RWPE1 (cell line): Measurements from ENCODE around the gene RNASEH2B.

Source experiments
- CTCF ChIA-PET: fragments of 350-600 bp; sonication (Branson Sonifier 250); formaldehyde crosslinking; extraction: SDS; loops from one replicate; lab custom pipeline; 2021; lab: Yijun Ruan, JAX
- POLR2A ChIA-PET: fragments of 400-600 bp; formaldehyde crosslinking; extraction: SDS; loops from one replicate; lab custom pipeline; 2020; ENCODE audit warnings: antibody characterized with exemption; ENCODE audit not compliant: low non-redundant PET; lab: Yijun Ruan, JAX
- DNase-seq: peaks from one replicate; pipeline ENCODE4 v3.0.0; 2012; ENCODE audit warnings: low spot score
- H3K27ac ChIP-seq: fragments of 450-650 bp; 2 replicates; pipeline ENCODE4 v1.5.1; 2017
- TF ChIP-seq, protein P1 (sequence below): fragments of 450-650 bp; conservative IDR thresholded peaks from 2 replicates; pipeline ENCODE4 v1.5.1; 2017; ENCODE audit warnings: low read depth, mild to moderate bottlenecking

RNASEH2B gene

DNA sequence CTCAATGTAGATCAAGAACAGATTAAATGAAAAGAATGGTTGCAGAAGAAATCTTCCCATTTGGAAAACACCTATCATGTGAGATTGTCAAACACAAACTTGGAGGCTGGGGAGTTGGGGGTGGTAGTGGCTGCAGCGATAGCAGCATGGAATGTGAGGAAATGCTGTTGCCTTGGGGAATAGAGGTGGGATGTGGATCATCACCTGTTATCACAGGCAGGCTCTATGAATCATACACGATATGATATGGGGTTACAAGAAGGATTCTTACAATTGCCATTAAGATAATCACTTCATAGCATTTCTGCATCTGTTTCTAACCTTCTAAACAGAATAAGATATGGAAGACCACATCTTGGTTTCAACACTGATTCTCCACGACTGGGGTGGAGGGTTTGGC, 88.7 kb downstream of the RNASEH2B start:
- TF ChIP-seq, protein P1, sequence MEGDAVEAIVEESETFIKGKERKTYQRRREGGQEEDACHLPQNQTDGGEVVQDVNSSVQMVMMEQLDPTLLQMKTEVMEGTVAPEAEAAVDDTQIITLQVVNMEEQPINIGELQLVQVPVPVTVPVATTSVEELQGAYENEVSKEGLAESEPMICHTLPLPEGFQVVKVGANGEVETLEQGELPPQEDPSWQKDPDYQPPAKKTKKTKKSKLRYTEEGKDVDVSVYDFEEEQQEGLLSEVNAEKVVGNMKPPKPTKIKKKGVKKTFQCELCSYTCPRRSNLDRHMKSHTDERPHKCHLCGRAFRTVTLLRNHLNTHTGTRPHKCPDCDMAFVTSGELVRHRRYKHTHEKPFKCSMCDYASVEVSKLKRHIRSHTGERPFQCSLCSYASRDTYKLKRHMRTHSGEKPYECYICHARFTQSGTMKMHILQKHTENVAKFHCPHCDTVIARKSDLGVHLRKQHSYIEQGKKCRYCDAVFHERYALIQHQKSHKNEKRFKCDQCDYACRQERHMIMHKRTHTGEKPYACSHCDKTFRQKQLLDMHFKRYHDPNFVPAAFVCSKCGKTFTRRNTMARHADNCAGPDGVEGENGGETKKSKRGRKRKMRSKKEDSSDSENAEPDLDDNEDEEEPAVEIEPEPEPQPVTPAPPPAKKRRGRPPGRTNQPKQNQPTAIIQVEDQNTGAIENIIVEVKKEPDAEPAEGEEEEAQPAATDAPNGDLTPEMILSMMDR, result no peak
- ChIA-PET POLR2A (no interaction called here), CTCF (no interaction called here)
- H3K27ac ChIP-seq, result no peak overlapping the region
- peak; percentile 30 for DNase-seq

DNA sequence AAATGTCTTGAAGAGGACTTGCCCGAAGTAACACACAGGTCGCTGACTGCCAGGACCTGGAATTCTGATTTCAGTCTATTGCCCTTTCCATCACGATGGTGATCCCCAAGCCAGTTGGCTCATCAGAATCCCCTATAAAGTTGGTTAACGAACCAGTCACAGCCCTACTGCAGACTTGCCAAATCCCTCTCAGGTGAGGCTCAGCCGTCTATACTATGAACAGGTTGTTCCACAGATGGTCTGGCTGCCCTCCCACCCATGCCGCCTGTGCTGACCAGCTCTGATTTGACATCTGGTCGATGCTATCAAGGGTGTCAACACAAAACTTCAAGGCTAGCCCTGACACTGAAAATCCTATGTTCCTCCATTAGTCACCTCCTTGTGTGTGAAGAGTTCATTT, 90.0 kb downstream of the RNASEH2B start:
- peak overlapping the region; percentile 92 for H3K27ac ChIP-seq
- CTCF ChIA-PET, result interaction anchor here (1.1 kb wide), 1 partner anchor 20 kb away, joined by 3 read pairs; no protein-coding TSS in a partner anchor
- DNase-seq, result no peak
- POLR2A ChIA-PET, result no interaction called here
- TF ChIP-seq, protein P1, result no peak

DNA sequence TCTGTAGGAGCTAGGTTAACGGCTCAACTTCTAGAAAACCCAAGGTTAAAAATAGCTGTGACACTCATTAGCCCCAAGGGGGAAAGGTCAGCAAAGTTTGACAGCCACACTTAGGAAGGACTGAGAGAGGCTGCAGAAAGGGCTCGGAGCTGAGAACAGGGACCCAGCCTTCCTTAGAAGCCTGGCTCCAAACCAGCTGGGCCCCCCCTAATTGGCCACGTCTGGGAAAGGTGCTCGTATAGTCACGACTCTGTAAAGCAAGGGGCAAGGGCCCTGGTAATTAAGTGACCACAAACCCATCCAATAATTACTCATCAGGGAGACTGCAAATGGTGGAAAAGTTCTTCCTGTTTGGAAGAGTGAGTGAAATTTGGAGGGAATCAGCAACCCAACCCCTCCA, 90.5 kb downstream of the RNASEH2B start:
- peak overlapping the region; percentile 92 for H3K27ac ChIP-seq
- POLR2A ChIA-PET, result no interaction called here
- CTCF ChIA-PET, result interaction anchor here (1.1 kb wide), 1 partner anchor 20 kb away, joined by 3 read pairs; no protein-coding TSS in a partner anchor
- DNase-seq, result no peak
- TF ChIP-seq, protein P1, result no peak

DNA sequence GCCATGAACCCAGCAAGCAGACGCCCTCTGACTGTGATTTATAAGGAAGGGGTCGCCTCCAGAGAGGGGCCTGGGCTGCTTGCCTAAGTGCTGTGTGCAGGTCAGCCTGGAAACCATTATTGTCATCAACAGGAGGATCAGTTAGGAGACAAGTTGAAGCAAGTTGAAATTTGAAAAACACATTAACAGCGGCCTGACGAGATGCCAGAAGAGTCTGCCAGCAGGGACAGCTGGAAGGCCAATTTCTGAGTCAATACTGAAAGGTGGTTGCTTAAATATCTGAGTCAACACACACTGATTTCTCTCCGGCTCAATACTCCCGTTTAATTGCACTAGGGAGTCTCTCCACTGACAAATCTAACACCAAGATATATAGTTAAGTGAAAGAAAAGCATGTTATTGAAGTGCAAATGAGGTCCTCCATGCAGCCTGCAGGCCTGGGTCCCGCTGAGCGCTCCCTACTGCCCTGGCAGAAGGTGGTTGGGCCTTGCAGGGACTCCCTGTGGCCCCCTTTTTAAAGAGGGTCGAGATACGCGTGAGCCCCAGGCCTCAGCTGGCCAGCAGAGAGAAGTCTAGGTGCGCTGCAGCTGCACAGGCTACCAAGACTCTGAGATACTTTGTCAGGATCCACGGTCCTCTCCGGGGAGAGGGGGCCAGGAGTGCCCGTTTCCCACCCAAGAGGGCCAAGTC, 91.1 kb downstream of the RNASEH2B start:
- DNase-seq, result peak; percentile 77
- H3K27ac ChIP-seq, result peak overlapping the region; percentile 92
- POLR2A ChIA-PET, result no interaction called here
- CTCF ChIA-PET, result interaction anchor here (1.1 kb wide), 1 partner anchor 21 kb away, joined by 3 read pairs; no protein-coding TSS in a partner anchor
- TF ChIP-seq, protein P1, result no peak

DNA sequence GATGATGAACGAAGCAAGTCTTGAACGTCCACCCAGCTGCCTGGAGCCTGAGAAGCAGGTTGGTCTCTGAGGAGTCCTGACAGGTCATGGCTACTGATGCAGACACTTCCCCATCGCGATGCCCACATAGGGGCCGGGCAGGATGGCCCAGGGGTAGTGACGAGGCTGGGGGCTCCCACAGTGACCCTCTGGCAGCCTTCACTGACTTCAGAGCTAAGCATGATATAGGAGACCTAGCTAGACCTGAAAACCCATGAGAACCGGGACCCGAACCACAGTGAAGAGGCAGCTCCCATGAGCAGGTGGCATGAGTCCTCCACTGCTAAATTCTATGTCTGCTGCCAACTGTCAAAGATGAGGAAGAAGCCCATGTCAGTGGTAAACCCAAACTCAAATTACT, 91.7 kb downstream of the RNASEH2B start:
- ChIA-PET POLR2A (no interaction called here), CTCF (no interaction called here)
- DNase-seq, result no peak
- TF ChIP-seq, protein P1, result no peak
- peak overlapping the region; percentile 92 for H3K27ac ChIP-seq

DNA sequence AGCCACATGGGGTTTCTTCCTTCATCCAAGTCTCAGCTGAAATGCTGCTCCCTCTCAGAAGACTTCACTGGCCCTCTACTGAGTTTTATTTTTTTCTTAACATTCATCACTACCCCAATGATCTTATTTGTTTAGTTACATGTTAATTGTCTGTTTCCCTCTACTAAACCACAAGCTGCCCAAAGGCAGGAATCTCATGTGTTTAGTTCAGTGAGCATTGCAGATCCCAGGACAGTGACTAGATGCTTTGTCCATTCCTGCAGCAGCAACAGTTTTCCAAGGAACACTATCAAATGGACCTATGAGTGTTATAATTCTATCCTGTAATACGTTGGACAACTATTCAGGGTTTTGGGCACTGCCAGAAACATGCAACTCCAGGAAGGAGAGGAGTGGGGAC, 93.1 kb downstream of the RNASEH2B start:
- TF ChIP-seq, protein P1, result no peak
- CTCF ChIA-PET, result no interaction called here
- DNase-seq, result no peak
- H3K27ac ChIP-seq, result no peak overlapping the region
- POLR2A ChIA-PET, result no interaction called here
